ENCODE results near the gene HIPK2. TPM values are rescaled to one million over a fixed set of nuclear protein-coding genes. Genes with fewer than 3 reads are reported as not detected.

Gene HIPK2
- total RNA-seq, 2 donors from 2014 or later, result 95.1 to 125 TPM

DNA sequence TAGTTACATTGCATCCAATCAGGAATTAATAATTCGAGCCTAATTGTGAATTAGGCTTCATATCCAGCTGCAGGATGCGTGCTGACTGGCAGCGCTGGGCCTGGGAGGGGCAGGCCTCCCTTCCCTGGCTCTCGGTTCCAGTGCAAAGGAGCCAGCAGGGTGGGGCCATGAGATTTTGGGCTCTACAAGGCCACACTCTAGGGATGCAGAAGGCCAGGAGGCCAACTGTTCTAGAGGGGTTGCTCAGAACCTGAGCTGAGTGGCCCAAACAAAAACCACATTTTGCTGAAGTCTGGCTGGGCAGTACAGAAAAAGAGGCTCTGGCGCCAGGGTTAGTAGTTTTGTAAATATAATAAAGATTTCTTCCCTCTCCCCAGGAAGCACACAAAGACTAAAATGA lies 182.0 kb downstream of the HIPK2 start:
- no peak for DNase-seq
- Mint-ChIP-seq H3K9me3 (no peaks in the 10 kb centered on the region), H3K4me1 (no peaks in the 10 kb centered on the region), H3K27ac (no peak overlapping the region), H3K4me3 (no peak overlapping the region), H3K27me3 (ENCODE audit: insufficient read depth) (no peaks in the 10 kb centered on the region), H3K36me3 (ENCODE audit: low read depth) (peaks cover 81% of the 10 kb centered on the region)
- H3K9ac ChIP-seq (ENCODE audit: extremely low read depth, low read length, poor library complexity, severe bottlenecking), result no peak overlapping the region
- H3K9me3 ChIP-seq (ENCODE audit: control insufficient read depth, low read length), result no peaks in the 10 kb centered on the region
- no peak overlapping the region for H3K27ac ChIP-seq (ENCODE audit: low read depth, low read length)
- 89 to 93% methylated on average over 3 to 4 of the region's 5 CpGs for WGBS, 2 experiments (ENCODE audit: insufficient coverage in 1 of 2, insufficient read length in 1 of 2)
- no peaks in the 10 kb centered on the region for H3K4me1 ChIP-seq (ENCODE audit: control insufficient read depth, insufficient read depth, low read length)
- H3K4me3 ChIP-seq (ENCODE audit: low read length), result no peak overlapping the region
- H3K36me3 ChIP-seq (ENCODE audit: control insufficient read depth, insufficient read depth, low read length), result peaks cover 98% of the 10 kb centered on the region
- no peaks in the 10 kb centered on the region for H3K27me3 ChIP-seq (ENCODE audit: control insufficient read depth, insufficient read depth, low read length, poor library complexity, severe bottlenecking)
- TF ChIP-seq, protein P1, sequence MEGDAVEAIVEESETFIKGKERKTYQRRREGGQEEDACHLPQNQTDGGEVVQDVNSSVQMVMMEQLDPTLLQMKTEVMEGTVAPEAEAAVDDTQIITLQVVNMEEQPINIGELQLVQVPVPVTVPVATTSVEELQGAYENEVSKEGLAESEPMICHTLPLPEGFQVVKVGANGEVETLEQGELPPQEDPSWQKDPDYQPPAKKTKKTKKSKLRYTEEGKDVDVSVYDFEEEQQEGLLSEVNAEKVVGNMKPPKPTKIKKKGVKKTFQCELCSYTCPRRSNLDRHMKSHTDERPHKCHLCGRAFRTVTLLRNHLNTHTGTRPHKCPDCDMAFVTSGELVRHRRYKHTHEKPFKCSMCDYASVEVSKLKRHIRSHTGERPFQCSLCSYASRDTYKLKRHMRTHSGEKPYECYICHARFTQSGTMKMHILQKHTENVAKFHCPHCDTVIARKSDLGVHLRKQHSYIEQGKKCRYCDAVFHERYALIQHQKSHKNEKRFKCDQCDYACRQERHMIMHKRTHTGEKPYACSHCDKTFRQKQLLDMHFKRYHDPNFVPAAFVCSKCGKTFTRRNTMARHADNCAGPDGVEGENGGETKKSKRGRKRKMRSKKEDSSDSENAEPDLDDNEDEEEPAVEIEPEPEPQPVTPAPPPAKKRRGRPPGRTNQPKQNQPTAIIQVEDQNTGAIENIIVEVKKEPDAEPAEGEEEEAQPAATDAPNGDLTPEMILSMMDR (conservative IDR thresholded peaks at IDR 0.05), result no peak

DNA sequence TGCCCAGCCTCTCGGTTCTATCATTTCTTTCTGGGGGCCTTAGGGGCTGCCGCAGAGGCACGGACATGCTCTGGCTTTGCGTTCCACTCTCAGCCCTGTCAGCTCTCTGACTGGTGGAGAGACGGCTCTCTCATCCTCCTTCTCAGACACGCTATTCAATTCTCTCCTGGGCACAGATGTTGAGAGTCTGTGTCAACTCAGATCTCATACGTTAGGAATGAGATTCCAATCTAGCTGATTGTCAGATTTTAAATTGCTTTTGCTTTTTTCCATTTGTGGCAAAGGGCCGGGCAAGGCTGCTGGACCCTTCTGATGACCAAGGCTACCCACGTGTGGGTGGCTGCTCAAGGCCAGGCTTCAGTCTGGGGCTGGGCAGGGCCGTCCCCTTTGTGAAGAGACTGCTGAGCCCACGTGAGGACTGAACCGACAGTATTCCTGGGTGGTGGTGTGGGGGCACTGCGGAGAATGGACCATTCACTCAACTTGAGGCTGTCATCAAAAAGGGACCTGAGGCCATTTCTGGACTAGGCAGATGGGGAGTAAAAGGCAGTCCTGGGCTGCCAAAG lies 182.8 kb downstream of the HIPK2 start:
- H3K36me3 Mint-ChIP-seq (ENCODE audit: low read depth), result peaks cover 76% of the 10 kb centered on the region
- H3K27ac Mint-ChIP-seq, result peak overlapping the region; percentile 21
- Histone ChIP-seq H3K9ac (ENCODE audit: extremely low read depth, low read length, poor library complexity, severe bottlenecking) (no peak overlapping the region), H3K27me3 (ENCODE audit: control insufficient read depth, insufficient read depth, low read length, poor library complexity, severe bottlenecking) (no peaks in the 10 kb centered on the region), H3K27ac (ENCODE audit: low read depth, low read length) (no peak overlapping the region), H3K36me3 (ENCODE audit: control insufficient read depth, insufficient read depth, low read length) (peaks cover 96% of the 10 kb centered on the region), H3K4me3 (ENCODE audit: low read length) (no peak overlapping the region), H3K9me3 (ENCODE audit: control insufficient read depth, low read length) (no peaks in the 10 kb centered on the region), H3K4me1 (ENCODE audit: control insufficient read depth, insufficient read depth, low read length) (no peaks in the 10 kb centered on the region)
- no peak overlapping the region for H3K4me3 Mint-ChIP-seq
- H3K4me1 Mint-ChIP-seq, result no peaks in the 10 kb centered on the region
- H3K9me3 Mint-ChIP-seq, result no peaks in the 10 kb centered on the region
- 92 to 98% methylated on average over 12 to 13 of the region's 13 CpGs for WGBS, 2 experiments (ENCODE audit: insufficient coverage in 1 of 2, insufficient read length in 1 of 2)
- TF ChIP-seq, protein P1 (conservative IDR thresholded peaks at IDR 0.05), result no peak
- no peaks in the 10 kb centered on the region for H3K27me3 Mint-ChIP-seq (ENCODE audit: insufficient read depth)
- no peak for DNase-seq

DNA sequence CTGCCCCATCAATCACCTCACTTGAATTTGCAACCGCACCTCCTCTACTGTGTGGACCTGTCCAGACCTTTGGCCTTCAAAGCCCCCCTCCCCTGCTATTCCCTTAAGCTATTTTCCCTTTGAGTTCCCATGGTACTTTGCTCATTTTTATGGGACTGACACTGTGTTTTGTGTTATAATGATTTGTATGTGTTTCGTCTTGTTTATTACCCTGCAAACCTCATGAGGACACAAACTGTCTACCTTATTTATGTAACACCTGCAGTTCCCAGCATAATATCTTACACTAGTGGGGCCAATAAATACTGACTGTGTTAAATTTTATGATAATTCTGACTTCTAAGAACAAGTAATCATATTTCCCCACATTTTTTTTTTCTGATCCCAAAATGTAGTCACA lies 183.7 kb downstream of the HIPK2 start:
- H3K4me3 Mint-ChIP-seq, result no peak overlapping the region
- Histone ChIP-seq H3K4me1 (ENCODE audit: control insufficient read depth, insufficient read depth, low read length) (no peaks in the 10 kb centered on the region), H3K4me3 (ENCODE audit: low read length) (no peak overlapping the region), H3K9me3 (ENCODE audit: control insufficient read depth, low read length) (no peaks in the 10 kb centered on the region), H3K9ac (ENCODE audit: extremely low read depth, low read length, poor library complexity, severe bottlenecking) (no peak overlapping the region), H3K27me3 (ENCODE audit: control insufficient read depth, insufficient read depth, low read length, poor library complexity, severe bottlenecking) (no peaks in the 10 kb centered on the region), H3K36me3 (ENCODE audit: control insufficient read depth, insufficient read depth, low read length) (peaks cover 98% of the 10 kb centered on the region), H3K27ac (ENCODE audit: low read depth, low read length) (no peak overlapping the region)
- TF ChIP-seq, protein P1 (conservative IDR thresholded peaks at IDR 0.05), result no peak
- DNase-seq, result no peak
- H3K9me3 Mint-ChIP-seq, result no peaks in the 10 kb centered on the region
- no peaks in the 10 kb centered on the region for H3K27me3 Mint-ChIP-seq (ENCODE audit: insufficient read depth)
- H3K27ac Mint-ChIP-seq, result no peak overlapping the region
- H3K4me1 Mint-ChIP-seq, result no peaks in the 10 kb centered on the region
- 99% methylated on average over 2 of the region's 2 CpGs; no CpG with 5 or more reads in 1 of the 2 experiments for WGBS, 2 experiments (ENCODE audit: insufficient coverage in 1 of 2, insufficient read length in 1 of 2)
- peaks cover 75% of the 10 kb centered on the region for H3K36me3 Mint-ChIP-seq (ENCODE audit: low read depth)
